ENCODE data around the gene ATP6V1F. TPM values are rescaled to one million over a fixed set of nuclear protein-coding genes. Genes with fewer than 3 reads are reported as not detected.

Gene ATP6V1F
- total RNA-seq, 1 experiment from 2014 or later = 125 TPM

DNA sequence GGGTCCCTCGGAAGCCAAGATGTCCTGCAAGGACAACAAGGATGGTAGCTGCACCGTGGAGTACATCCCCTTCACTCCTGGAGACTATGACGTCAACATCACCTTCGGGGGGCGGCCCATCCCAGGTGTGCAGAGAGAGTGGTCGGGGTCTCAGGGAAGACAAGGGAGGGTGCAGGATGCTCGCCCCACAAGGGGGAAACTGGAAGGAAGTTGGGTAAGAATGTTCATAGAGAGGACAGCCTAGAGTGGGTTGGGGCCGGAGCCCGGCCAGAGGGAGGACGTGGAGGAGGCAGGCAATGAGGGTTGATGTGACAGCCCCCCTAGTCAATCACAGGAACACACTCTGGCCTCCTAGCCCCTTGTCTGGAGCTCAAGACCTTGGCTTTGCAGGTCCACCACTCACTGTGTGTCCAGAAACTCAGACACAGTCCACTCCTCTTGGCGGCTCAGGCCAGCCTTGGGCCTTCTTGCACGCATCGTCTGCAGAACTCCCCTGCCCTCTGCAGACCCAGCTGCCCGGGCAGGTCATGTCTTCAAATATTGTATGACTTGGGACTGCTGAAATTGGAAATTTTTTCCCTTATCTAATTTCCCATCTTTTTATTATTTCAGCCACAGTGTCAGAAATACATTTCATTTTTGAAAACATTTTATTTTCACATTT is 15.7 kb upstream of the ATP6V1F start:
- TF ChIP-seq, protein P1, sequence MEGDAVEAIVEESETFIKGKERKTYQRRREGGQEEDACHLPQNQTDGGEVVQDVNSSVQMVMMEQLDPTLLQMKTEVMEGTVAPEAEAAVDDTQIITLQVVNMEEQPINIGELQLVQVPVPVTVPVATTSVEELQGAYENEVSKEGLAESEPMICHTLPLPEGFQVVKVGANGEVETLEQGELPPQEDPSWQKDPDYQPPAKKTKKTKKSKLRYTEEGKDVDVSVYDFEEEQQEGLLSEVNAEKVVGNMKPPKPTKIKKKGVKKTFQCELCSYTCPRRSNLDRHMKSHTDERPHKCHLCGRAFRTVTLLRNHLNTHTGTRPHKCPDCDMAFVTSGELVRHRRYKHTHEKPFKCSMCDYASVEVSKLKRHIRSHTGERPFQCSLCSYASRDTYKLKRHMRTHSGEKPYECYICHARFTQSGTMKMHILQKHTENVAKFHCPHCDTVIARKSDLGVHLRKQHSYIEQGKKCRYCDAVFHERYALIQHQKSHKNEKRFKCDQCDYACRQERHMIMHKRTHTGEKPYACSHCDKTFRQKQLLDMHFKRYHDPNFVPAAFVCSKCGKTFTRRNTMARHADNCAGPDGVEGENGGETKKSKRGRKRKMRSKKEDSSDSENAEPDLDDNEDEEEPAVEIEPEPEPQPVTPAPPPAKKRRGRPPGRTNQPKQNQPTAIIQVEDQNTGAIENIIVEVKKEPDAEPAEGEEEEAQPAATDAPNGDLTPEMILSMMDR (IDR thresholded peaks at IDR 0.05; ENCODE audit: unreplicated experiment) = no peak
- Mint-ChIP-seq H3K4me1 (ENCODE audit: insufficient read depth, unreplicated experiment) (no peaks in the 10 kb centered on the region), H3K27me3 (ENCODE audit: insufficient read depth, unreplicated experiment) (peaks cover 10% of the 10 kb centered on the region), H3K9me3 (ENCODE audit: unreplicated experiment) (no peaks in the 10 kb centered on the region), H3K36me3 (ENCODE audit: insufficient read depth, unreplicated experiment) (no peaks in the 10 kb centered on the region), H3K4me3 (ENCODE audit: unreplicated experiment) (no peak overlapping the region), H3K27ac (ENCODE audit: low read depth, unreplicated experiment) (no peak overlapping the region)
- DNase-seq (ENCODE audit: unreplicated experiment) = no peak
- no TSS peak for BruUV-seq (replicated peaks)
- ChIA-PET CTCF (interaction anchor here (0.6 kb wide), 1 partner anchor 91 kb away, joined by 3 read pairs; the partner anchor contains the start of gene IRF5), POLR2A (no interaction called here)
- intact Hi-C loops (cut with micrococcal nuclease) = no loop called here

DNA sequence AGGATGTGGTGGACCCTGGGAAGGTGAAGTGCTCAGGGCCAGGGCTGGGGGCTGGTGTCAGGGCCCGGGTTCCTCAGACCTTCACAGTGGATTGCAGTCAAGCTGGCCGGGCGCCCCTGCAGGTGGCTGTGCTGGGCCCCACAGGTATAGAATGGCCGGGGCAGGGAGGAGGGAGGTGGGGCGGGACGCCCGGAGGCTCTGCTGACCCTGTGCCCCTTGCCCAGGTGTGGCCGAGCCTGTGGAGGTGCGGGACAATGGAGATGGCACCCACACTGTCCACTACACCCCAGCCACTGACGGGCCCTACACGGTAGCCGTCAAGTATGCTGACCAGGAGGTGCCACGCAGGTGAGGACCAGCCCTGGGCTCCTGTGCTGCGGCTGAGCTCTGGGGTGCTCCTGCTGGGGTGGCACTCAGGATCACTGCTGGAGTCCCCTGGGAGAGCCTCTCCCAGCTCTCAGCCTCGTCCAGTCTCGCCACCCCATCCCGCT is 14.9 kb upstream of the ATP6V1F start:
- H3K9me3 Mint-ChIP-seq (ENCODE audit: unreplicated experiment) = no peaks in the 10 kb centered on the region
- TF ChIP-seq, protein P1 (IDR thresholded peaks at IDR 0.05; ENCODE audit: unreplicated experiment) = no peak
- no TSS peak for BruUV-seq (replicated peaks)
- H3K4me1 Mint-ChIP-seq (ENCODE audit: insufficient read depth, unreplicated experiment) = no peaks in the 10 kb centered on the region
- H3K27ac Mint-ChIP-seq (ENCODE audit: low read depth, unreplicated experiment) = no peak overlapping the region
- CTCF ChIA-PET = interaction anchor here (0.6 kb wide), 2 partner anchors 14 to 90 kb away, joined by 3 read pairs; partner anchors contain the start of gene IRF5
- POLR2A ChIA-PET = no interaction called here
- intact Hi-C loops (cut with micrococcal nuclease) = no loop called here
- no peaks in the 10 kb centered on the region for H3K36me3 Mint-ChIP-seq (ENCODE audit: insufficient read depth, unreplicated experiment)
- no peak for DNase-seq (ENCODE audit: unreplicated experiment)
- H3K27me3 Mint-ChIP-seq (ENCODE audit: insufficient read depth, unreplicated experiment) = peaks cover 12% of the 10 kb centered on the region
- no peak overlapping the region for H3K4me3 Mint-ChIP-seq (ENCODE audit: unreplicated experiment)

DNA sequence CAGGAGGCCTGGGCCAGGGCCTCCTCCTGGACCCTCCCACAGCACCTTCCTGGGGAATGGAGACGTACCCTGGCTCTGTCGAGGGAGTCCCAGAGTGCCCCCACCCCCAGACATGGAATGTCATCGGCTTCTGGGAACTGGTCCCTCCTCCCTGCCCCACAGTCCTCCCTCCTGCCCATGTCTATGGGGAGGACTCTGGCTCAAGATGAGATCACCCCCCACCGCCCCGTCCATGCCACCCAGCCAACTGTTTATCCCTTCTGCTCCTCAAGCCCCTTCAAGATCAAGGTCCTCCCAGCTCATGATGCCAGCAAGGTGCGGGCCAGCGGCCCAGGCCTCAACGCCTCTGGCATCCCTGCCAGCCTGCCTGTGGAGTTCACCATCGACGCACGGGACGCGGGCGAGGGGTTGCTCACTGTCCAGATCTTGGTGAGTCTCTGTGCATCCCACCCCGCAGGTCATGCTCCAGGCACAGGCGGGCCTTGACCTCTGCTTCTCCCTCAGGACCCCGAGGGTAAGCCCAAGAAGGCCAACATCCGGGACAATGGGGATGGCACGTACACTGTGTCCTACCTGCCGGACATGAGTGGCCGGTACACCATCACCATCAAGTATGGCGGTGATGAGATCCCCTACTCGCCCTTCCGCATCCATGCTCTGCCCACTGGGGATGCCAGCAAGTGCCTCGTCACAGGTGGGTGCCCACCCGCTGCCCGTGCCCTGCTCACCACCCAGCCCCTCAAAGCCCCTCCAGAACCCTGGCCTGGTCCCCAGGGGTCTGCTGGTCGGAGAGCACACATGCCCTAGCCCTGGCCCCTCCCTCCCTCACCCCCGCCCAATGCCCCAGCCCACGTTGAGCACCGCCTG is 14.1 kb upstream of the ATP6V1F start:
- no TSS peak for BruUV-seq (replicated peaks)

DNA sequence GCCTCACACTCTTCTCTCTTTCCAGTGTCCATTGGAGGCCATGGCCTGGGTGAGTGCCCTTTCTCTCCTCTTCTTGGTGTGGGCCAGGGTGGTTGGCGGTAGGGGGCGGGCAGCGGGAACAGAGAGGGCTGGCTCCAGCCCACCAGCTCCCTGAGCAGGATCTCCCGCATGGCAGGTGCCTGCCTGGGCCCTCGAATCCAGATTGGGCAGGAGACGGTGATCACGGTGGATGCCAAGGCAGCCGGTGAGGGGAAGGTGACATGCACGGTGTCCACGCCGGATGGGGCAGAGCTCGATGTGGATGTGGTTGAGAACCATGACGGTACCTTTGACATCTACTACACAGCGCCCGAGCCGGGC is 13.5 kb upstream of the ATP6V1F start:
- ChIA-PET CTCF (no interaction called here), POLR2A (no interaction called here)
- Mint-ChIP-seq H3K9me3 (ENCODE audit: unreplicated experiment) (no peaks in the 10 kb centered on the region), H3K4me1 (ENCODE audit: insufficient read depth, unreplicated experiment) (no peaks in the 10 kb centered on the region), H3K27ac (ENCODE audit: low read depth, unreplicated experiment) (no peak overlapping the region), H3K36me3 (ENCODE audit: insufficient read depth, unreplicated experiment) (no peaks in the 10 kb centered on the region), H3K27me3 (ENCODE audit: insufficient read depth, unreplicated experiment) (peaks cover 24% of the 10 kb centered on the region), H3K4me3 (ENCODE audit: unreplicated experiment) (no peak overlapping the region)
- TF ChIP-seq, protein P1 (IDR thresholded peaks at IDR 0.05; ENCODE audit: unreplicated experiment) = no peak
- intact Hi-C loops (cut with micrococcal nuclease) = no loop called here
- no peak for DNase-seq (ENCODE audit: unreplicated experiment)
- BruUV-seq (replicated peaks) = no TSS peak

More for the DNA sequence above, 14.1 kb upstream of the ATP6V1F start:
- H3K4me3 Mint-ChIP-seq (ENCODE audit: unreplicated experiment) = no peak overlapping the region
- H3K27me3 Mint-ChIP-seq (ENCODE audit: insufficient read depth, unreplicated experiment) = peaks cover 20% of the 10 kb centered on the region
- intact Hi-C loops (cut with micrococcal nuclease) = no loop called here
- no peak overlapping the region for H3K27ac Mint-ChIP-seq (ENCODE audit: low read depth, unreplicated experiment)
- ChIA-PET POLR2A (no interaction called here), CTCF (interaction anchor here (0.6 kb wide), 1 partner anchor 13 kb away, joined by 3 read pairs; no protein-coding TSS in a partner anchor)
- TF ChIP-seq, protein P1 (IDR thresholded peaks at IDR 0.05; ENCODE audit: unreplicated experiment) = no peak
- H3K9me3 Mint-ChIP-seq (ENCODE audit: unreplicated experiment) = no peaks in the 10 kb centered on the region
- no peak for DNase-seq (ENCODE audit: unreplicated experiment)
- H3K36me3 Mint-ChIP-seq (ENCODE audit: insufficient read depth, unreplicated experiment) = no peaks in the 10 kb centered on the region
- no peaks in the 10 kb centered on the region for H3K4me1 Mint-ChIP-seq (ENCODE audit: insufficient read depth, unreplicated experiment)

Data from MCF 10A (cell line).